DND-41 (cell line): ENCODE data around the gene ZNF544.

Experiments
- CTCF ChIP-seq: IDR thresholded peaks from 2 replicates; pipeline ENCODE4 v1.5.1; 2012; ENCODE audit warnings: borderline replicate concordance, low read length, moderate library complexity, mild to moderate bottlenecking; ENCODE audit not compliant: poor library complexity, severe bottlenecking; ENCODE audit errors: extremely low read depth
- EZH2 ChIP-seq: IDR thresholded peaks from 3 replicates; pipeline ENCODE4 v1.6.1; 2012; ENCODE audit warnings: borderline replicate concordance, low read depth, mild to moderate bottlenecking, moderate library complexity, low read length, inconsistent platforms; ENCODE audit not compliant: severe bottlenecking

DNA sequence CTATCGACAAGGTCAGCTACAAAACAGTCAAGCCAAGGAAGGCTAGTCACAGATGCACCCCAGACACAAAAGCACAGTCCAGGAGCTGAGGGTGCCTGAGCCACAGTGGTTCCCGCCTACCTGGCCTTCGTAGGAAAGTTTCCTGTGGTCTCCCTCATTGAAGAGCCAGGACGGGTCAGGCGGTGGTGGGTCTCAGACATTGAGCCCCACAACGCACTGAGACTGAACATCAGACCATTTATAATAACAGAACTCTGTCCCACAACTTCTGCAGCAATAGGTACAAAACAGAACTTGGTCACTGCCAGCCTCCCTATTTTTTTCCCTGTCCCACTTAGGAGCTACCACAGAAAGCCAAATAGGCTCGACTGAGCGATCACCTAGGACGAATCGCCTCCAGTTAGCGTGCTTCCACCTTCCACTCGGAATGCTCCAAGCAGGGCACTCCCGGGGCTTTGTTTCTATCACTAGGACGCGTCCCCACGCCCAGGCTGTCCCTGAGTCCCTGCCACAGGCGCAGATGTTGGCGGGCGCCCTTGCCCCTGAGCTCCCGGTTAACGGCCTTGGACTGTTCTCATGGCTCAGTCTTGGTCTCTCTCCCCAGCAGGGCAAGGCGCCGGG is 640 bp upstream of the ZNF544 start:
- TF ChIP-seq CTCF (no peak), EZH2 (no peak)
